ENCODE measurements around the gene FAM20C.

The FAM20C gene

GRCh38 chr7:159370-160270 is 32.8 kb upstream of the FAM20C start:
- no peak for DNase-seq

- no peak for DNase-seq
Observed at GRCh38 chr7:160958-161725, 31.2 kb upstream of the FAM20C start.

GRCh38 chr7:162632-163297 is 29.6 kb upstream of the FAM20C start:
- DNase-seq = no peak

- no peak for DNase-seq
Observed at GRCh38 chr7:163298-163695, 29.1 kb upstream of the FAM20C start.

- no peak for DNase-seq
Observed at GRCh38 chr7:163971-164881, 28.1 kb upstream of the FAM20C start.

- DNase-seq = no peak
Observed at GRCh38 chr7:164882-165660, 27.3 kb upstream of the FAM20C start.

- no peak for DNase-seq
Observed at GRCh38 chr7:165661-166337, 26.6 kb upstream of the FAM20C start.

- no peak for DNase-seq
Observed at GRCh38 chr7:166338-167060, 25.9 kb upstream of the FAM20C start.

GRCh38 chr7:167090-167855 is 25.1 kb upstream of the FAM20C start:
- no peak for DNase-seq

- no peak for DNase-seq
Observed at GRCh38 chr7:167976-168791, 24.2 kb upstream of the FAM20C start.

GRCh38 chr7:169276-170172 is 22.8 kb upstream of the FAM20C start:
- no peak for DNase-seq

- no peak for DNase-seq
Observed at GRCh38 chr7:170551-171363, 21.6 kb upstream of the FAM20C start.

GRCh38 chr7:171364-171904 is 20.9 kb upstream of the FAM20C start:
- no peak for DNase-seq

- no peak for DNase-seq
Observed at GRCh38 chr7:171912-172515, 20.4 kb upstream of the FAM20C start.

GRCh38 chr7:173209-173918 is 19.0 kb upstream of the FAM20C start:
- no peak for DNase-seq

Measured in CD4-positive, alpha-beta T cell treated with Interleukin-4 for 4 hours (primary cell).